ENCODE results near the gene EFNA4.

GRCh38 chr1:155022136-155022926, 41.2 kb upstream of the EFNA4 start:
- TF ChIP-seq CTCF (IDR thresholded peaks at IDR 0.05) (no peak), REST (IDR thresholded peaks at IDR 0.05) (no peak), MAX (IDR thresholded peaks at IDR 0.05) (no peak), ELK1 (IDR thresholded peaks at IDR 0.05; ENCODE audit: low read depth, low read length) (no peak), HOXB5 (CRISPR knock-in tag; IDR thresholded peaks at IDR 0.05) (no peak), MAFK (IDR thresholded peaks at IDR 0.05; ENCODE audit: partially characterized antibody) (no peak), GATA3 (IDR thresholded peaks at IDR 0.05; ENCODE audit: borderline replicate concordance) (no peak), NPAS2 (CRISPR knock-in tag; IDR thresholded peaks at IDR 0.05; ENCODE audit: borderline replicate concordance) (no peak)

Measured in A549 (cell line).